ENCODE measurements around the gene CLPSL1. TPM values are rescaled to one million over a fixed set of nuclear protein-coding genes. Genes with fewer than 3 reads are reported as not detected.

Gene CLPSL1
- total and polyA plus RNA-seq, 5 donors: not detected

GRCh38 chr6:35824552-35825192 is 43.9 kb downstream of the CLPSL1 start:
- WGBS: 85% methylated on average over 5 of the region's 5 CpGs
- no peak for DNase-seq
- no peak for ATAC-seq
- H3K9me3 ChIP-seq (ENCODE audit: control insufficient read depth, low read length): no peaks in the 10 kb centered on the region
- H3K27me3 ChIP-seq (ENCODE audit: control insufficient read depth, insufficient read depth): no peaks in the 10 kb centered on the region
- H3K27ac ChIP-seq (ENCODE audit: low read length): no peak overlapping the region
- intact Hi-C loops (cut with DNase I): no loop called here
- H3K4me3 ChIP-seq (ENCODE audit: low read length): no peak overlapping the region
- no peaks in the 10 kb centered on the region for H3K4me1 ChIP-seq (ENCODE audit: control insufficient read depth, insufficient read depth, low read length)

GRCh38 chr6:35829306-35829705 is 48.5 kb downstream of the CLPSL1 start:
- 93% methylated on average over 5 of the region's 5 CpGs for WGBS
- Histone ChIP-seq H3K4me3 (ENCODE audit: low read length) (no peak overlapping the region), H3K27ac (ENCODE audit: low read length) (no peak overlapping the region), H3K27me3 (ENCODE audit: control insufficient read depth, insufficient read depth) (no peaks in the 10 kb centered on the region), H3K9me3 (ENCODE audit: control insufficient read depth, low read length) (no peaks in the 10 kb centered on the region), H3K4me1 (ENCODE audit: control insufficient read depth, insufficient read depth, low read length) (no peaks in the 10 kb centered on the region)
- no peak for ATAC-seq
- intact Hi-C loops (cut with DNase I): no loop called here
- DNase-seq: no peak

- H3K27me3 ChIP-seq (ENCODE audit: control insufficient read depth, insufficient read depth): no peaks in the 10 kb centered on the region
- no peak for ATAC-seq
- no peak for DNase-seq
- no peaks in the 10 kb centered on the region for H3K9me3 ChIP-seq (ENCODE audit: control insufficient read depth, low read length)
- H3K4me1 ChIP-seq (ENCODE audit: control insufficient read depth, insufficient read depth, low read length): no peaks in the 10 kb centered on the region
- intact Hi-C loops (cut with DNase I): no loop called here
- no peak overlapping the region for H3K4me3 ChIP-seq (ENCODE audit: low read length)
- 93% methylated on average over 5 of the region's 5 CpGs for WGBS
- no peak overlapping the region for H3K27ac ChIP-seq (ENCODE audit: low read length)
Measured at GRCh38 chr6:35831257-35832007, 50.6 kb downstream of the CLPSL1 start.

GRCh38 chr6:35833536-35833935 is 52.7 kb downstream of the CLPSL1 start:
- WGBS: 86% methylated on average over 7 of the region's 7 CpGs

More at GRCh38 chr6:35833536-35833935, 52.7 kb downstream of the CLPSL1 start:
- intact Hi-C loops (cut with DNase I): no loop called here
- H3K27me3 ChIP-seq (ENCODE audit: control insufficient read depth, insufficient read depth): no peaks in the 10 kb centered on the region
- no peak for DNase-seq
- H3K9me3 ChIP-seq (ENCODE audit: control insufficient read depth, low read length): no peaks in the 10 kb centered on the region
- H3K4me3 ChIP-seq (ENCODE audit: low read length): no peak overlapping the region
- H3K4me1 ChIP-seq (ENCODE audit: control insufficient read depth, insufficient read depth, low read length): no peaks in the 10 kb centered on the region
- no peak overlapping the region for H3K27ac ChIP-seq (ENCODE audit: low read length)
- no peak for ATAC-seq

Other genes starting within 250 kb of the CLPSL1 start
- gene FKBP5, start 92.1 kb upstream of the CLPSL1 start, total RNA-seq: 100 to 1,000 TPM; 109 to 155 (median 111) TPM
- 75.0 TPM for gene FKBP5, start 92.1 kb upstream of the CLPSL1 start, polyA plus RNA-seq
- under 1 TPM in 1 of 4 donors, not detected in 3; 0.31 TPM for gene ARMC12, start 44.0 kb upstream of the CLPSL1 start, total RNA-seq
- 0.32 TPM for gene ARMC12, start 44.0 kb upstream of the CLPSL1 start, polyA plus RNA-seq
- not detected for gene CLPSL2, start 4.4 kb upstream of the CLPSL1 start, total RNA-seq
- not detected for gene CLPSL2, start 4.4 kb upstream of the CLPSL1 start, polyA plus RNA-seq
- not detected for gene CLPS, start 16.3 kb downstream of the CLPSL1 start, total RNA-seq
- gene CLPS, start 16.3 kb downstream of the CLPSL1 start, polyA plus RNA-seq: not detected
- gene LHFPL5, start 24.3 kb downstream of the CLPSL1 start, total RNA-seq: not detected
- not detected for gene LHFPL5, start 24.3 kb downstream of the CLPSL1 start, polyA plus RNA-seq
- 10 to 100 TPM; 20.1 to 24.0 (median 21.3) TPM for gene SRPK1, start 140.1 kb downstream of the CLPSL1 start, total RNA-seq
- 7.8 TPM for gene SRPK1, start 140.1 kb downstream of the CLPSL1 start, polyA plus RNA-seq
- under 1 TPM in 1 of 4 donors, not detected in 3; 0.29 TPM for gene SLC26A8, start 243.6 kb downstream of the CLPSL1 start, total RNA-seq
- gene SLC26A8, start 243.6 kb downstream of the CLPSL1 start, polyA plus RNA-seq: not detected
- gene MAPK14, start 246.8 kb downstream of the CLPSL1 start, total RNA-seq: 10 to 100 TPM; 27.8 to 37.0 (median 33.7) TPM
- 12.4 TPM for gene MAPK14, start 246.8 kb downstream of the CLPSL1 start, polyA plus RNA-seq

All from right cardiac atrium (tissue), 5 donors.